GM23338 (cell line): ENCODE data around the gene RBM46.

Experiments
- CTCF ChIP-seq, 2 experiments: fragments of 200-600 bp in 1 of 2; sonication (generic) in 1 of 2; conservative IDR thresholded peaks; 2 replicates each; pipeline versions ENCODE4 v1.5.1 to v1.6.1; 2016 to 2017; ENCODE audit warnings: antibody characterized with exemption in 2 of 2, low read depth in 2 of 2, mild to moderate bottlenecking in 2 of 2, moderate library complexity in 1 of 2
- EZH2 ChIP-seq: fragments of 200-600 bp; sonication (generic); IDR thresholded peaks from one replicate; pipeline ENCODE4 v1.8.0; 2017; ENCODE audit warnings: antibody characterized with exemption, mild to moderate bottlenecking, low read depth; ENCODE audit not compliant: unreplicated experiment
- EZH2phosphoT487 ChIP-seq: fragments of 200-600 bp; sonication (generic); IDR thresholded peaks from one replicate; pipeline ENCODE4 v1.8.1; 2018; ENCODE audit warnings: antibody characterized with exemption; ENCODE audit not compliant: unreplicated experiment
- REST ChIP-seq: IDR thresholded peaks from one replicate; pipeline ENCODE4 v1.6.1; 2018; ENCODE audit warnings: antibody characterized with exemption; ENCODE audit not compliant: unreplicated experiment

- TF ChIP-seq CTCF (conservative IDR thresholded peaks at IDR 0.05; ENCODE audit: low read depth in 2 of 2) (no peak), EZH2phosphoT487 (no peak), EZH2 (no peak), REST (no peak)
Observed at GRCh38 chr4:154760895-154761294, 20.2 kb upstream of the RBM46 start.
